Amygdala (tissue), 56 donors: ENCODE measurements around the gene CTU2.
"Not testable (repeated sequence)": the region's sequence is repeated elsewhere in the genome, so short reads cannot be mapped to it uniquely, and the experiment has no call there.

Source experiments
- DNase-seq, 56 donors: peaks; one replicate each; lab custom pipeline; 2025; lab: John Stamatoyannopoulos, UW

The CTU2 gene

GRCh38 chr16:88706229-88706964, at the start of gene CTU2, which contains the start of gene RNF166:
TSS of gene CTU2 (plus strand) at chr16:88706503. CDS start at chr16:88706531, 28 bp downstream.
TSS of gene RNF166 (minus strand) at chr16:88706408. CDS start at chr16:88706325, 83 bp downstream.
- peak in 54 of 56 donors; percentile 30 to 91 (median 74) for DNase-seq

GRCh38 chr16:88657371-88657770, 48.9 kb upstream of the CTU2 start:
- DNase-seq, result no peak

- DNase-seq, result no peak
Measured at GRCh38 chr16:88658714-88659113, 47.6 kb upstream of the CTU2 start.

GRCh38 chr16:88659160-88659559, 47.1 kb upstream of the CTU2 start:
- DNase-seq, result no peak

GRCh38 chr16:88661468-88661867, 44.8 kb upstream of the CTU2 start:
- DNase-seq, result no peak

GRCh38 chr16:88662222-88662842, 44.0 kb upstream of the CTU2 start:
- DNase-seq, result peak in 1 of 56 donors; percentile 48

- DNase-seq, result peak; percentile 85 to 99 (median 96)
Measured at GRCh38 chr16:88662843-88663606, 43.3 kb upstream of the CTU2 start, which contains the start of gene MVD. TSS of gene MVD (minus strand) at chr16:88663091. CDS start at chr16:88663080, 11 bp downstream.

- no peak for DNase-seq
Measured at GRCh38 chr16:88665148-88665547, 41.2 kb upstream of the CTU2 start.

GRCh38 chr16:88665570-88665969, 40.7 kb upstream of the CTU2 start:
- DNase-seq, result no peak

GRCh38 chr16:88667461-88667860, 38.8 kb upstream of the CTU2 start:
- no peak for DNase-seq

- not testable (repeated sequence) for DNase-seq
Measured at GRCh38 chr16:88669493-88669892, 36.8 kb upstream of the CTU2 start.

- no peak for DNase-seq
Measured at GRCh38 chr16:88669980-88670379, 36.3 kb upstream of the CTU2 start.

- DNase-seq, result no peak
Measured at GRCh38 chr16:88671806-88672205, 34.5 kb upstream of the CTU2 start.

GRCh38 chr16:88672776-88673175, 33.5 kb upstream of the CTU2 start:
- DNase-seq, result no peak

- DNase-seq, result no peak
Measured at GRCh38 chr16:88673716-88674379, 32.5 kb upstream of the CTU2 start.

GRCh38 chr16:88676502-88677242, 29.6 kb upstream of the CTU2 start:
- no peak for DNase-seq

GRCh38 chr16:88677721-88678120, 28.6 kb upstream of the CTU2 start:
- no peak for DNase-seq

- no peak for DNase-seq
Measured at GRCh38 chr16:88678224-88678979, 27.9 kb upstream of the CTU2 start.

GRCh38 chr16:88680554-88681083, 25.7 kb upstream of the CTU2 start:
- no peak for DNase-seq
